CD14-positive monocyte (primary cell): Measurements from ENCODE around the gene PDLIM7. TPM values are rescaled to one million over a fixed set of nuclear protein-coding genes. Genes with fewer than 3 reads are reported as not detected.

Experiments used
- DNase-seq, 3 donors: peaks; one replicate each; pipeline ENCODE4 v3.0.0-alpha.2; 2011 to 2022
- H2AFZ ChIP-seq: 2 replicates; pipeline ENCODE4 v1.6.0; 2012; ENCODE audit warnings: mild to moderate bottlenecking, low read depth, low read length, inconsistent platforms; ENCODE audit not compliant: insufficient read depth, poor library complexity, severe bottlenecking
- H3K27ac ChIP-seq, 2 donors: 1 replicate in 1 of 2; 2 replicates in 1 of 2; pipeline ENCODE4 v1.5.1; 2012 to 2013; ENCODE audit warnings: low read length in 2 of 2, control low read depth in 1 of 2, inconsistent platforms in 1 of 2, low read depth in 1 of 2, mild to moderate bottlenecking in 1 of 2
- H3K27me3 ChIP-seq, 2 donors: one replicate each; pipeline versions ENCODE4 v1.6.0 to v1.6.1; 2011 to 2013; ENCODE audit warnings: low read length in 2 of 2; ENCODE audit not compliant: control insufficient read depth in 2 of 2, insufficient read depth in 2 of 2
- H3K36me3 ChIP-seq, 2 donors: replicated peaks in 1 of 2; 1 replicate in 1 of 2; 2 replicates in 1 of 2; pipeline versions ENCODE4 v1.5.1 to v1.6.1; 2012 to 2013; ENCODE audit warnings: low read length in 2 of 2, control low read depth in 1 of 2, inconsistent platforms in 1 of 2, mild to moderate bottlenecking in 1 of 2; ENCODE audit not compliant: insufficient read depth in 2 of 2, control insufficient read depth in 1 of 2
- H3K4me1 ChIP-seq, 2 donors: 1 replicate in 1 of 2; 2 replicates in 1 of 2; pipeline versions ENCODE4 v1.5.1 to v1.6.1; 2012 to 2013; ENCODE audit warnings: low read length in 2 of 2, control low read depth in 1 of 2, inconsistent platforms in 1 of 2, mild to moderate bottlenecking in 1 of 2, moderate library complexity in 1 of 2; ENCODE audit not compliant: insufficient read depth in 2 of 2, control insufficient read depth in 1 of 2
- H3K4me2 ChIP-seq: replicated peaks from 2 replicates; pipeline ENCODE3; 2012; ENCODE audit warnings: low read length, moderate library complexity, mild to moderate bottlenecking; ENCODE audit not compliant: poor library complexity, severe bottlenecking; ENCODE audit errors: extremely low read depth
- H3K4me3 ChIP-seq, 3 experiments: fragments of 200-600 bp in 1 of 3; sonication (generic) in 1 of 3; replicated peaks in 1 of 3; 1 replicate in 2 of 3; 2 replicates in 1 of 3; pipeline ENCODE4 v1.5.1; 2011 to 2013; ENCODE audit warnings: low read length in 3 of 3, mild to moderate bottlenecking in 3 of 3, control low read depth in 2 of 3, low read depth in 2 of 3, inconsistent platforms in 1 of 3, moderate library complexity in 1 of 3
- H3K79me2 ChIP-seq: 2 replicates; pipeline ENCODE4 v1.6.0; 2012; ENCODE audit warnings: mild to moderate bottlenecking, control low read depth, inconsistent platforms, low read length, moderate library complexity; ENCODE audit not compliant: insufficient read depth
- H3K9ac ChIP-seq: 2 replicates; pipeline ENCODE4 v1.6.0; 2017; ENCODE audit warnings: low read length, mild to moderate bottlenecking; ENCODE audit not compliant: insufficient read depth, poor library complexity, severe bottlenecking
- H3K9me3 ChIP-seq, 2 donors: replicated peaks in 1 of 2; 1 replicate in 1 of 2; 2 replicates in 1 of 2; pipeline versions ENCODE4 v1.5.1 to v1.6.1; 2012 to 2013; ENCODE audit warnings: low read length in 2 of 2, control low read depth in 1 of 2; ENCODE audit not compliant: control insufficient read depth in 1 of 2, insufficient read depth in 1 of 2
- H4K20me1 ChIP-seq: 2 replicates; pipeline ENCODE4 v1.6.0; 2012; ENCODE audit warnings: mild to moderate bottlenecking, low read length, control low read depth, moderate library complexity; ENCODE audit not compliant: insufficient read depth
- H3K27ac Mint-ChIP-seq, 7 donors: one replicate each; pipeline ENCODE4 v1.8.0; 2020; ENCODE audit warnings: mild to moderate bottlenecking in 7 of 7, mixed read lengths in 7 of 7, moderate library complexity in 6 of 7, inconsistent platforms in 2 of 7
- H3K27me3 Mint-ChIP-seq, 3 donors: one replicate each; pipeline ENCODE4 v1.8.0; 2021 to 2022; ENCODE audit warnings: low read depth in 3 of 3, mild to moderate bottlenecking in 3 of 3, mixed read lengths in 3 of 3, moderate library complexity in 3 of 3, inconsistent platforms in 1 of 3
- H3K36me3 Mint-ChIP-seq, 2 donors: one replicate each; pipeline ENCODE4 v1.8.0; 2020; ENCODE audit warnings: mixed read lengths in 2 of 2, inconsistent platforms in 1 of 2, mild to moderate bottlenecking in 1 of 2
- H3K4me1 Mint-ChIP-seq: one replicate; pipeline ENCODE4 v1.8.0; 2020; ENCODE audit warnings: mild to moderate bottlenecking, mixed read lengths
- H3K4me3 Mint-ChIP-seq, 2 donors: one replicate each; pipeline ENCODE4 v1.8.0; 2020; ENCODE audit warnings: mild to moderate bottlenecking in 2 of 2, mixed read lengths in 2 of 2, moderate library complexity in 1 of 2
- H3K9me3 Mint-ChIP-seq, 7 donors: one replicate each; pipeline ENCODE4 v1.8.0; 2020 to 2022; ENCODE audit warnings: mixed read lengths in 7 of 7, mild to moderate bottlenecking in 6 of 7, moderate library complexity in 6 of 7, inconsistent platforms in 2 of 7
- CTCF ChIP-seq: fragments of 200-600 bp; IDR thresholded peaks from one replicate; pipeline ENCODE4 v1.8.0; 2022; ENCODE audit warnings: antibody characterized with exemption, mild to moderate bottlenecking
- WGBS: methylation state at CpG from one replicate; pipeline ENCODE4 v1.1.5; 2013; ENCODE audit warnings: missing lambda C conversion rate; ENCODE audit not compliant: insufficient coverage; 5-methylcytosine and 5-hydroxymethylcytosine counted together
- intact Hi-C, 2 donors: fragments of 100-400 bp; cut with micrococcal nuclease; formaldehyde crosslinking; loops; one replicate each; pipeline versions ENCODE4 v1.15.0 to v1.15.1; 2023
- polyA plus RNA-seq, 3 donors: library from polyadenylated mRNA; depleted of rRNA in 1 of 3; unstranded in 2 of 3; stranded (reverse) in 1 of 3; fragments of 300-500 nt in 2 of 3; fragments of >200 nt in 1 of 3; fragmentation: Illumina TruSeq in 2 of 3; gene quantifications; 1 replicate in 2 of 3; 2 replicates in 1 of 3; pipeline ENCODE4 v1.2.3, GENCODE V29; 2012 to 2021

The PDLIM7 gene
- polyA plus RNA-seq, 3 donors: 21.6 to 126 (median 27.2) TPM

GRCh38 chr5:177483042-177483441 is 14.4 kb downstream of the PDLIM7 start:
- H3K4me3 Mint-ChIP-seq: peak overlapping the region in 1 of 2 donors; percentile 55
- H3K27ac ChIP-seq: no peak overlapping the region
- H3K27me3 ChIP-seq: peaks cover 0 to 3% of the 10 kb centered on the region in 2 donors
- H3K36me3 Mint-ChIP-seq: peaks cover 61 to 69% of the 10 kb centered on the region in 2 donors
- peaks cover 29 to 55% of the 10 kb centered on the region in 2 donors for H3K36me3 ChIP-seq
- DNase-seq: no peak
- H3K27ac Mint-ChIP-seq: no peak overlapping the region
- H3K4me3 ChIP-seq: no peak overlapping the region
- H3K4me1 ChIP-seq: peaks cover 26% of the 10 kb centered on the region in 2 donors
- H3K4me2 ChIP-seq: no peak overlapping the region
- peaks cover 26% of the 10 kb centered on the region for H3K4me1 Mint-ChIP-seq
- peaks cover 39% of the 10 kb centered on the region for H4K20me1 ChIP-seq
- no peak overlapping the region for H3K9ac ChIP-seq
- H3K9me3 ChIP-seq: no peaks in the 10 kb centered on the region
- TF ChIP-seq CTCF: no peak
- peaks cover 15 to 24% (median 16%) of the 10 kb centered on the region in 3 donors for H3K27me3 Mint-ChIP-seq
- H3K9me3 Mint-ChIP-seq: peaks cover 0 to 14% (median 0%) of the 10 kb centered on the region in 7 donors
- H3K79me2 ChIP-seq: no peaks in the 10 kb centered on the region
- H2AFZ ChIP-seq: no peak overlapping the region
- WGBS: 96% methylated on average over 4 of the region's 9 CpGs
- intact Hi-C loops: no loop called here

- DNase-seq: no peak
- H3K9me3 ChIP-seq: no peaks in the 10 kb centered on the region
- H3K27ac Mint-ChIP-seq: no peak overlapping the region
- intact Hi-C loops: no loop called here
- TF ChIP-seq CTCF: no peak
- H3K4me3 Mint-ChIP-seq: no peak overlapping the region
- no peak overlapping the region for H3K4me3 ChIP-seq
- peaks cover 15 to 28% (median 19%) of the 10 kb centered on the region in 3 donors for H3K27me3 Mint-ChIP-seq
- H3K4me1 ChIP-seq: peaks cover 31 to 32% of the 10 kb centered on the region in 2 donors
- H2AFZ ChIP-seq: no peak overlapping the region
- no peak overlapping the region for H3K27ac ChIP-seq
- WGBS: 98% methylated on average over 5 of the region's 10 CpGs
- H3K36me3 ChIP-seq: peaks cover 24 to 48% of the 10 kb centered on the region in 2 donors
- H3K79me2 ChIP-seq: no peaks in the 10 kb centered on the region
- H4K20me1 ChIP-seq: peaks cover 32% of the 10 kb centered on the region
- no peak overlapping the region for H3K4me2 ChIP-seq
- H3K9me3 Mint-ChIP-seq: peaks cover 0 to 14% (median 0%) of the 10 kb centered on the region in 7 donors
- peaks cover 0 to 3% of the 10 kb centered on the region in 2 donors for H3K27me3 ChIP-seq
- H3K4me1 Mint-ChIP-seq: peaks cover 32% of the 10 kb centered on the region
- H3K36me3 Mint-ChIP-seq: peaks cover 55 to 65% of the 10 kb centered on the region in 2 donors
- no peak overlapping the region for H3K9ac ChIP-seq
Measured at GRCh38 chr5:177482359-177482795, 15.0 kb downstream of the PDLIM7 start.
